ENCODE results near the gene PNPLA1. TPM values are rescaled to one million over a fixed set of nuclear protein-coding genes. Genes with fewer than 3 reads are reported as not detected.

PNPLA1 gene
- not detected in 3 replicates for total RNA-seq
- long read RNA-seq, result 0 reads

DNA sequence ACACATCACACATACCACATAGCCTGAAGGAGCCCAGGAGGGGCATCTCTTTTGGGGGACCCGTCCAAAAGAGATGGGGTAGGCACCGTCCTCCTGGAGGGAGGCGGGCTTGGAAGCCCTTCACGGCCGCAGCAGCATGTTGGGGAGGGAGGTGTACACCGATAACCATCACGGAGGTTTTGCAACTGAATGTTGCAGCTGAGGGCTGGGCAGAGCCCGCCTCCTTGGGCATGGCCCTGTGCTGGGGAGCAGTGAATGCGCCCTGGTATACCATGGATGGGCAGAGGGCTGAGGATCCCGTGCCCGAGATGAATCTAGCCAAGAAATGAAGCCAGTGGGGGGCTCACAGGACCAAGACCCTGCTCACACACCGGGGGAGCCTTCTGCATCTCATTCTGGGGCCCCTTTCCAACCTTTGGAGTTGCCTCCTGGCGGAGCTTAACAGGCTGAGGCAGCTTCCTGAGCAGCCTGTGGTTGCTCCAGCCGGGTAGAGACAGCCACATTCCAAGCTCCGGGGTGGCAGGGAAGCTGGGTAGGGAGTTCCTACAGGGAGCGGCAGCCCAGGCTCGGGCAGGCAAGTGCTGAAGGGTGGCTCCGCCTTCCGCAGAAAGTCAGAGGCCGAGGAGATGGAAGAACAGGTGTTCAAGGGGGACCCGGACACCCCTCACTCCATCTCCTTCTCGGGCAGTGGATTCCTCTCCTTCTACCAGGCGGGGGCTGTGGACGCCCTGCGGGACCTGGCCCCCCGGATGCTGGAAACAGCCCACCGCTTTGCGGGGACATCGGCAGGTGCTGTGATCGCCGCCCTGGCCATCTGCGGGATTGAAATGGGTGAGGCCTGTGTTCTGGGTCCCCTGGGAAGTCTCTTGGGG, at the start of gene PNPLA1:
Gene PNPLA1 (plus strand): TSS at position 227 of the 872 bp plus-strand sequence. CDS start 400 bp downstream, at position 627.
- Mint-ChIP-seq H3K36me3 (ENCODE audit: low read depth) (peaks cover 1% of the 10 kb centered on the region), H3K27me3 (ENCODE audit: low read depth) (peaks cover 37% of the 10 kb centered on the region), H3K4me3 (ENCODE audit: unreplicated experiment) (no peak within 1 kb of the TSS), H3K27ac (ENCODE audit: unreplicated experiment) (no peak within 1 kb of the TSS), H3K4me1 (ENCODE audit: low read depth) (no peaks in the 10 kb centered on the region), H3K9me3 (ENCODE audit: low read depth) (peaks cover 5% of the 10 kb centered on the region)
- TF ChIP-seq, protein P1, sequence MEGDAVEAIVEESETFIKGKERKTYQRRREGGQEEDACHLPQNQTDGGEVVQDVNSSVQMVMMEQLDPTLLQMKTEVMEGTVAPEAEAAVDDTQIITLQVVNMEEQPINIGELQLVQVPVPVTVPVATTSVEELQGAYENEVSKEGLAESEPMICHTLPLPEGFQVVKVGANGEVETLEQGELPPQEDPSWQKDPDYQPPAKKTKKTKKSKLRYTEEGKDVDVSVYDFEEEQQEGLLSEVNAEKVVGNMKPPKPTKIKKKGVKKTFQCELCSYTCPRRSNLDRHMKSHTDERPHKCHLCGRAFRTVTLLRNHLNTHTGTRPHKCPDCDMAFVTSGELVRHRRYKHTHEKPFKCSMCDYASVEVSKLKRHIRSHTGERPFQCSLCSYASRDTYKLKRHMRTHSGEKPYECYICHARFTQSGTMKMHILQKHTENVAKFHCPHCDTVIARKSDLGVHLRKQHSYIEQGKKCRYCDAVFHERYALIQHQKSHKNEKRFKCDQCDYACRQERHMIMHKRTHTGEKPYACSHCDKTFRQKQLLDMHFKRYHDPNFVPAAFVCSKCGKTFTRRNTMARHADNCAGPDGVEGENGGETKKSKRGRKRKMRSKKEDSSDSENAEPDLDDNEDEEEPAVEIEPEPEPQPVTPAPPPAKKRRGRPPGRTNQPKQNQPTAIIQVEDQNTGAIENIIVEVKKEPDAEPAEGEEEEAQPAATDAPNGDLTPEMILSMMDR (IDR thresholded peaks at IDR 0.05), result no peak
- DNase-seq (ENCODE audit: low spot score), result no peak

- no peak overlapping the region for H3K27ac Mint-ChIP-seq (ENCODE audit: unreplicated experiment)
- DNase-seq (ENCODE audit: low spot score), result no peak
- no peaks in the 10 kb centered on the region for H3K9me3 Mint-ChIP-seq (ENCODE audit: low read depth)
- no peak overlapping the region for H3K4me3 Mint-ChIP-seq (ENCODE audit: unreplicated experiment)
- peaks cover 5% of the 10 kb centered on the region for H3K4me1 Mint-ChIP-seq (ENCODE audit: low read depth)
- H3K27me3 Mint-ChIP-seq (ENCODE audit: low read depth), result no peaks in the 10 kb centered on the region
- TF ChIP-seq, protein P1 (IDR thresholded peaks at IDR 0.05), result no peak
- peaks cover 36% of the 10 kb centered on the region for H3K36me3 Mint-ChIP-seq (ENCODE audit: low read depth)
Measured at GRCh38 chr6:36220226-36220625, 49.6 kb upstream of the PNPLA1 start.

DNA sequence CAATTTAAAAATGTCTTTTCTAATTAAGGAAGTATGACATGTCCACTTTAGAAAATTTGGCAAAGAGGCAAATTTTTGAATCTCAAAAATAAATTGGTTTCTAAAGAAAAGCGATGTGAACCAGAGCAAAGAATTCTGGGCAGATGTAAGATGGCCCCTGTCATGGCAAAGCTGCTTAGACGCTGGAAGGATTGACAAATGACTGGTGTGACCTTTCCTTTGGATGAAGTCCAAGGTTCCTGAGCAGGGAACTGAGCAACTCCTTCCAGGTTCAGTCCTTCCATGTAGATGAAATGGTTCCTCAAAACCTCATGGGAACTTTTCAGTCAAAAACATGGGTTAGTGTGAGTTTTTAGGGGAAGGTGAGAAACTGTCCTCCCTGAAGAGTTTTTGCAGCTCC, 48.2 kb upstream of the PNPLA1 start:
- peaks cover 5% of the 10 kb centered on the region for H3K4me1 Mint-ChIP-seq (ENCODE audit: low read depth)
- peaks cover 35% of the 10 kb centered on the region for H3K36me3 Mint-ChIP-seq (ENCODE audit: low read depth)
- no peak for DNase-seq (ENCODE audit: low spot score)
- no peaks in the 10 kb centered on the region for H3K27me3 Mint-ChIP-seq (ENCODE audit: low read depth)
- TF ChIP-seq, protein P1 (IDR thresholded peaks at IDR 0.05), result no peak
- no peak overlapping the region for H3K27ac Mint-ChIP-seq (ENCODE audit: unreplicated experiment)
- no peaks in the 10 kb centered on the region for H3K9me3 Mint-ChIP-seq (ENCODE audit: low read depth)
- H3K4me3 Mint-ChIP-seq (ENCODE audit: unreplicated experiment), result no peak overlapping the region

GRCh38 chr6:36222924-36223323, 46.9 kb upstream of the PNPLA1 start:
- Mint-ChIP-seq H3K27me3 (ENCODE audit: low read depth) (no peaks in the 10 kb centered on the region), H3K36me3 (ENCODE audit: low read depth) (peaks cover 32% of the 10 kb centered on the region), H3K9me3 (ENCODE audit: low read depth) (no peaks in the 10 kb centered on the region), H3K4me3 (ENCODE audit: unreplicated experiment) (no peak overlapping the region), H3K27ac (ENCODE audit: unreplicated experiment) (no peak overlapping the region), H3K4me1 (ENCODE audit: low read depth) (peaks cover 5% of the 10 kb centered on the region)
- no peak for DNase-seq (ENCODE audit: low spot score)
- TF ChIP-seq, protein P1 (IDR thresholded peaks at IDR 0.05), result no peak

GRCh38 chr6:36223706-36224105, 46.2 kb upstream of the PNPLA1 start:
- no peak for DNase-seq (ENCODE audit: low spot score)
- Mint-ChIP-seq H3K36me3 (ENCODE audit: low read depth) (peaks cover 31% of the 10 kb centered on the region), H3K27me3 (ENCODE audit: low read depth) (no peaks in the 10 kb centered on the region), H3K9me3 (ENCODE audit: low read depth) (no peaks in the 10 kb centered on the region), H3K4me1 (ENCODE audit: low read depth) (peaks cover 5% of the 10 kb centered on the region), H3K27ac (ENCODE audit: unreplicated experiment) (no peak overlapping the region), H3K4me3 (ENCODE audit: unreplicated experiment) (no peak overlapping the region)
- TF ChIP-seq, protein P1 (IDR thresholded peaks at IDR 0.05), result no peak

Measured in chondrocyte (in vitro differentiated cells).